Body of pancreas (tissue), 4 donors: Measurements from ENCODE around the gene RREB1. TPM values are rescaled to one million over a fixed set of nuclear protein-coding genes. Genes with fewer than 3 reads are reported as not detected.
A peak's percentile ranks its signal among the peaks of the same experiment; 100 is the strongest.

ENCODE experiments used
- ATAC-seq: fragments of 150-250 bp; one replicate; pipeline ENCODE4 v1.9.1; 2016
- DNase-seq, 4 donors: peaks; one replicate each; pipeline ENCODE4 v3.0.0-alpha.2; 2019
- H3K27ac ChIP-seq, 4 donors: fragments of 200-600 bp; sonication (generic); 1 replicate in 3 of 4; 2 replicates in 1 of 4; pipeline versions ENCODE4 v1.5.1 to v1.6.1; 2016 to 2019; ENCODE audit warnings: mild to moderate bottlenecking in 1 of 4, mixed read lengths in 1 of 4, moderate library complexity in 1 of 4
- H3K27me3 ChIP-seq, 2 donors: fragments of 200-600 bp; sonication (generic); one replicate each; pipeline ENCODE4 v1.6.0; 2016; ENCODE audit warnings: mild to moderate bottlenecking in 1 of 2
- H3K36me3 ChIP-seq, 2 donors: fragments of 200-600 bp; sonication (generic); replicated peaks in 1 of 2; 2 replicates each; pipeline ENCODE4 v1.5.1; 2016; ENCODE audit warnings: low read depth in 2 of 2; ENCODE audit not compliant: insufficient read depth in 1 of 2
- H3K4me1 ChIP-seq: fragments of 200-600 bp; sonication (generic); one replicate; pipeline ENCODE4 v1.6.0; 2016
- H3K4me3 ChIP-seq, 2 donors: fragments of 200-600 bp; sonication (generic); 1 replicate in 1 of 2; 2 replicates in 1 of 2; pipeline ENCODE4 v1.5.1; 2016 to 2019
- H3K9me3 ChIP-seq, 3 donors: fragments of 200-600 bp; sonication (generic); 1 replicate in 2 of 3; 2 replicates in 1 of 3; pipeline ENCODE4 v1.5.1; 2016
- CTCF ChIP-seq, 7 experiments: fragments of 450-650 bp in 4 of 7; fragments of 200-600 bp in 3 of 7; sonication (generic) in 3 of 7; IDR thresholded peaks; one replicate each; pipeline ENCODE4 v1.5.1; 2016 to 2019; ENCODE audit warnings: antibody characterized with exemption in 7 of 7
- POLR2A ChIP-seq, 3 donors: fragments of 450-650 bp; IDR thresholded peaks; one replicate each; pipeline ENCODE4 v1.6.1; 2016; ENCODE audit warnings: antibody characterized with exemption in 3 of 3, mild to moderate bottlenecking in 2 of 3
- WGBS, 2 donors: methylation state at CpG; one replicate each; pipeline ENCODE4 v1.1.5; 2017; 5-methylcytosine and 5-hydroxymethylcytosine counted together
- intact Hi-C: fragments of 100-400 bp; cut with DNase I; formaldehyde crosslinking; loops from one replicate; pipeline ENCODE4 v1.15.1; 2023
- total RNA-seq, 2 donors: library from RNA; depleted of rRNA; stranded (reverse); fragments of >200 nt; gene quantifications; one replicate each; pipeline ENCODE4 v1.1.0, GENCODE V29; 2016

The RREB1 gene
- total RNA-seq, 2 donors from 2014 or later, result 33.5 to 44.8 TPM

DNA sequence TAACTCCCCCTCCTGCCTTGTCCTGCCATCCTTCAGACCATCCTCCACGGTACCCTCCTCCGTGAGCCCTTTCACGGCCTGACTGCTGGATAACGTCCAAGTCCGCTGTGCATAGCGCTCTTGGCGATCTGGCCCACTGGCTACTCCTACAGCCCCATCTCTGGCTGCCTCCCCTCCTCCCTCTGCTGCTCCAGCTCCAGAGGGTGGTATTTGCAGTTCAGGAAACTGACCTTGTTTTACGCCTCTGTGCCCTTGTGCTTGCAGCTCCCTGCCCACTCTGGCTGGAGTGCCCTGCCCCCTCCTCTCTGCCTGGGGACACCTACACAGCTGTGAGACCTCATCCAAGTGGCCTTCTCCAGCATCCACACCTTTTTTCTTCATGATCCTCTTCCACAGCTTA, 6.5 kb upstream of the RREB1 start:
- no peaks in the 10 kb centered on the region for H3K36me3 ChIP-seq
- ATAC-seq, result no peak
- no peaks in the 10 kb centered on the region for H3K27me3 ChIP-seq
- H3K9me3 ChIP-seq, result no peaks in the 10 kb centered on the region
- WGBS, 2 donors, result 77 to 86% methylated on average over 8 of the region's 8 CpGs
- no peak for TF ChIP-seq CTCF (IDR thresholded peaks at IDR 0.05)
- no peak for TF ChIP-seq POLR2A (IDR thresholded peaks at IDR 0.05)
- intact Hi-C loops, result no loop called here
- no peak overlapping the region for H3K27ac ChIP-seq
- no peak overlapping the region for H3K4me3 ChIP-seq
- H3K4me1 ChIP-seq, result peaks cover 3% of the 10 kb centered on the region
- DNase-seq, result no peak

DNA sequence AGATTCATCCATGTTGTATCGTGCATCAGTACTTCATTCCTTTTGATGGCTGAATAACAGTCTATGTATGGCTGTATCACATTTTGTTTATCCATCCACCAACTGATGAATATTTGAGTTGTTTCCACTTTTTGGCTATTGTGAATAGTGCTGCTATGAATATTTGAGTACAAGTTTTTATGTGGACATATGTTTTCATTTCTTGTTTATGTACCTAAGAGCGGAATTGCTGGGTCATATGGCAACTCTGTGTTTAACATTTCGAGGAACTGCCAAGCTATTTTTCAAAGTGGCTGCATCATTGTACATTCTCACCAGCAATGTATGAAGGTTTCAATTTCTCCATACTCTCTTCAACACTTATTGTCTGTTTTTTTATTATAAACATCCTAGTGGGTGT, 3.0 kb upstream of the RREB1 start:
- WGBS, 2 donors, result 95 to 97% methylated on average over 3 of the region's 3 CpGs

GRCh38 chr6:7106215-7106751, 1.5 kb upstream of the RREB1 start:
- TF ChIP-seq POLR2A (IDR thresholded peaks at IDR 0.05) (no peak), CTCF (IDR thresholded peaks at IDR 0.05) (no peak)
- Histone ChIP-seq H3K9me3 (no peaks in the 10 kb centered on the region), H3K4me1 (peaks cover 31% of the 10 kb centered on the region), H3K36me3 (no peaks in the 10 kb centered on the region), H3K27me3 (no peaks in the 10 kb centered on the region), H3K27ac (peak overlapping the region; percentile 82 to 91 (median 89)), H3K4me3 (no peak overlapping the region)
- ATAC-seq (no peak), DNase-seq (peak in 3 of 4 donors; percentile 20 to 39 (median 34))
- intact Hi-C loops, result no loop called here
- 31% methylated on average over 10 of the region's 10 CpGs for WGBS, 2 donors

More for the DNA sequence above, 3.0 kb upstream of the RREB1 start:
- H3K4me1 ChIP-seq, result peaks cover 18% of the 10 kb centered on the region
- H3K9me3 ChIP-seq, result no peaks in the 10 kb centered on the region
- H3K4me3 ChIP-seq, result no peak overlapping the region
- ATAC-seq, result no peak
- no peak for DNase-seq
- H3K27me3 ChIP-seq, result no peaks in the 10 kb centered on the region
- TF ChIP-seq POLR2A (IDR thresholded peaks at IDR 0.05) (no peak), CTCF (IDR thresholded peaks at IDR 0.05) (no peak)
- no peak overlapping the region for H3K27ac ChIP-seq
- intact Hi-C loops, result no loop called here
- H3K36me3 ChIP-seq, result no peaks in the 10 kb centered on the region

DNA sequence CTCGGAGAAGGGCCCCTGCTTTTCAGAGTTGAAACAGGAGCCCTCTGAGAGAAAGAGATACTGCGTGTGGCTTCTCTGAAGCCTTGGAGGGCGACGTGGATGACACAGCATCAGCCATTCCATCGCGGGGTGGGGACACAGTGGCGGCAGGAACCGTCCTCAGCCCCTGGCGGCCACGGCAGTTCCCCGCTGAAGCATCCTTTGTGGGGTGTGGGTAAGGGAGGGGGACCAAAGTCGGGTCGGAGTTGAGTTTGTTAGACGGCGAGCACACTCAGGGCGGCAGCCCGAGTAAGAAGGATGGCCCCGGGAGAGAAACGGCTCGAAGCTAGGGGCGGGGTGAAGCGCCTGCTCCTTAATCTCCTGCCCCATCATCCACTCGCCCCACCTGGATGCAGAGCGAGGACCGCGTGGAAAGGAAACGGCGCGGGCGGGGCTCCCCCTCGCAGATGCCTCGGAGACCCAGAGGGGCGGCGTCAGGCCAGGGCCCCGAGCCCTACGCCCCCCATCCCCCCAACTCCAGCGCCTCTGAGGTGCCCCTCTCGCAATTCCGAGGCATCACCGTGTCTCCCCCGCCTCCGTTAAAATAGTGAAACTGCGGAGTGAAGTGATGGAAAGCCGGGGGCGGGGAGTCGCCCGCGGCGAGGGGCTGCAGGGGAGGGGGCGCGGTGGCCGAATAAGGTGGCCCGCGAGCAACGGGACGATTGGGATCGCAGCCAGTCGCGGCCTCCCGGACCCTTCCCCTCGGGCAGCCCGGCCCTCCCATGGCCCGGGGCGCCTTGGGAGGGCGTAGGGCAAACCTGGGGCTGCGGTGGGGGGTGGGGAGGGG, 796 bp upstream of the RREB1 start:
- H3K4me1 ChIP-seq, result peaks cover 31% of the 10 kb centered on the region
- intact Hi-C loops, result no loop called here
- no peaks in the 10 kb centered on the region for H3K9me3 ChIP-seq
- H3K27me3 ChIP-seq, result no peaks in the 10 kb centered on the region
- DNase-seq (peak; percentile 22 to 45 (median 26)), ATAC-seq (peak; percentile 6)
- peak overlapping the region; percentile 84 to 89 for H3K4me3 ChIP-seq
- H3K36me3 ChIP-seq, result no peaks in the 10 kb centered on the region
- WGBS, 2 donors, result 12 to 14% methylated on average over 39 to 60 of the region's 66 CpGs
- no peak for TF ChIP-seq POLR2A (IDR thresholded peaks at IDR 0.05)
- TF ChIP-seq CTCF (IDR thresholded peaks at IDR 0.05), result no peak
- H3K27ac ChIP-seq, result peak overlapping the region; percentile 82 to 91 (median 89)
